HG02678 (cell line): Measurements from ENCODE around the gene MKNK2.
"Not testable (repeated sequence)": the region's sequence is repeated elsewhere in the genome, so short reads cannot be mapped to it uniquely, and the experiment has no call there.

Experiments
- ATAC-seq: cut with Tn5 transposase; IDR thresholded peaks from one replicate; pipeline ENCODE4 v1.9.1; 2021; ENCODE audit warnings: mild to moderate bottlenecking, moderate library complexity; ENCODE audit not compliant: unreplicated experiment

MKNK2 gene

GRCh38 chr19:2044709-2045500, 6.1 kb downstream of the MKNK2 start:
- no peak for ATAC-seq

GRCh38 chr19:2043961-2044708, 6.9 kb downstream of the MKNK2 start:
- no peak for ATAC-seq

GRCh38 chr19:2043251-2043641, 7.8 kb downstream of the MKNK2 start:
- ATAC-seq = no peak

- ATAC-seq = no peak
These were observed 8.4 kb downstream of the MKNK2 start for GRCh38 chr19:2042485-2043250.

GRCh38 chr19:2041683-2042484, 9.2 kb downstream of the MKNK2 start:
- ATAC-seq = peak; percentile 81

GRCh38 chr19:2041433-2041682, 9.7 kb downstream of the MKNK2 start:
- no peak for ATAC-seq

GRCh38 chr19:2040647-2041432, 10.2 kb downstream of the MKNK2 start:
- no peak for ATAC-seq

- no peak for ATAC-seq
These were observed 10.9 kb downstream of the MKNK2 start for GRCh38 chr19:2039959-2040646.

GRCh38 chr19:2039089-2039958, 11.7 kb downstream of the MKNK2 start:
- ATAC-seq = no peak

GRCh38 chr19:2038284-2039088, 12.6 kb downstream of the MKNK2 start:
- ATAC-seq = no peak

GRCh38 chr19:2037651-2038255, 13.3 kb downstream of the MKNK2 start:
- ATAC-seq = no peak

GRCh38 chr19:2036424-2036823, 14.6 kb downstream of the MKNK2 start:
- no peak for ATAC-seq

GRCh38 chr19:2035590-2035991, 15.5 kb downstream of the MKNK2 start:
- no peak for ATAC-seq

GRCh38 chr19:2034729-2035589, 16.1 kb downstream of the MKNK2 start:
- no peak for ATAC-seq

- not testable (repeated sequence) for ATAC-seq
These were observed 16.8 kb downstream of the MKNK2 start for GRCh38 chr19:2034253-2034652.

- no peak for ATAC-seq
These were observed 17.3 kb downstream of the MKNK2 start for GRCh38 chr19:2033825-2034159.
